Right lung (tissue), 5 donors: Measurements from ENCODE around the gene PHF21B. TPM values are rescaled to one million over a fixed set of nuclear protein-coding genes. Genes with fewer than 3 reads are reported as not detected.
"Not testable (repeated sequence)": the region's sequence is repeated elsewhere in the genome, so short reads cannot be mapped to it uniquely, and the experiment has no call there.

Experiments used
- DNase-seq, 2 donors: peaks; one replicate each; pipeline ENCODE4 v3.0.0-alpha.2; 2013
- polyA plus RNA-seq, 5 donors: library from polyadenylated mRNA; unstranded; fragments of 120-200 nt; gene quantifications; one replicate each; pipeline versions ENCODE4 v1.2.1 to v1.2.3, GENCODE V29; 2013; ENCODE audit warnings: inconsistent platforms in 1 of 5, low replicate concordance in 1 of 5; ENCODE audit not compliant: insufficient read length in 5 of 5, insufficient read depth in 1 of 5

Gene PHF21B
- polyA plus RNA-seq, 5 donors = 0.68 to 1.2 (median 0.86) TPM

- no peak for DNase-seq
These were observed 132.9 kb downstream of the PHF21B start for GRCh38 chr22:44876921-44877320.

- no peak for DNase-seq
These were observed 138.0 kb downstream of the PHF21B start for GRCh38 chr22:44871782-44872181.

- no peak for DNase-seq
These were observed 139.8 kb downstream of the PHF21B start for GRCh38 chr22:44870021-44870420.

- no peak for DNase-seq
These were observed 140.6 kb downstream of the PHF21B start for GRCh38 chr22:44869196-44869595.

- no peak for DNase-seq
These were observed 144.4 kb downstream of the PHF21B start for GRCh38 chr22:44865193-44866057.

- DNase-seq = no peak
These were observed 146.6 kb downstream of the PHF21B start for GRCh38 chr22:44862981-44863860.

GRCh38 chr22:44862281-44862680 is 147.5 kb downstream of the PHF21B start:
- no peak for DNase-seq

GRCh38 chr22:44861245-44861644 is 148.6 kb downstream of the PHF21B start:
- no peak for DNase-seq

- DNase-seq = no peak
These were observed 149.5 kb downstream of the PHF21B start for GRCh38 chr22:44860311-44860710.

GRCh38 chr22:44859641-44860040 is 150.2 kb downstream of the PHF21B start:
- DNase-seq = no peak

- not testable (repeated sequence) for DNase-seq
These were observed 151.0 kb downstream of the PHF21B start for GRCh38 chr22:44858819-44859218.

GRCh38 chr22:44855855-44856254 is 153.9 kb downstream of the PHF21B start:
- DNase-seq = no peak

GRCh38 chr22:44854641-44855040 is 155.2 kb downstream of the PHF21B start:
- DNase-seq = not testable (repeated sequence)

GRCh38 chr22:44850946-44851345 is 158.9 kb downstream of the PHF21B start:
- no peak for DNase-seq

GRCh38 chr22:44848791-44849420 is 160.9 kb downstream of the PHF21B start:
- no peak for DNase-seq

GRCh38 chr22:44848296-44848741 is 161.5 kb downstream of the PHF21B start:
- DNase-seq = no peak

GRCh38 chr22:44847892-44848291 is 161.9 kb downstream of the PHF21B start:
- no peak for DNase-seq

- DNase-seq = no peak
These were observed 162.4 kb downstream of the PHF21B start for GRCh38 chr22:44847380-44847779.

- DNase-seq = no peak
These were observed 163.0 kb downstream of the PHF21B start for GRCh38 chr22:44846726-44847275.

GRCh38 chr22:44845796-44846720 is 163.7 kb downstream of the PHF21B start:
- DNase-seq = no peak

GRCh38 chr22:44845191-44845590 is 164.6 kb downstream of the PHF21B start:
- no peak for DNase-seq
